ENCODE measurements around the gene FABP6.

The FABP6 gene

GRCh38 chr5:160262151-160263074 lies 33.1 kb downstream of the FABP6 start:
- no peak for DNase-seq (ENCODE audit: low read depth in 2 of 2)

- DNase-seq (ENCODE audit: low read depth in 2 of 2), result no peak
These were observed 34.1 kb downstream of the FABP6 start for GRCh38 chr5:160263326-160263855.

DNA sequence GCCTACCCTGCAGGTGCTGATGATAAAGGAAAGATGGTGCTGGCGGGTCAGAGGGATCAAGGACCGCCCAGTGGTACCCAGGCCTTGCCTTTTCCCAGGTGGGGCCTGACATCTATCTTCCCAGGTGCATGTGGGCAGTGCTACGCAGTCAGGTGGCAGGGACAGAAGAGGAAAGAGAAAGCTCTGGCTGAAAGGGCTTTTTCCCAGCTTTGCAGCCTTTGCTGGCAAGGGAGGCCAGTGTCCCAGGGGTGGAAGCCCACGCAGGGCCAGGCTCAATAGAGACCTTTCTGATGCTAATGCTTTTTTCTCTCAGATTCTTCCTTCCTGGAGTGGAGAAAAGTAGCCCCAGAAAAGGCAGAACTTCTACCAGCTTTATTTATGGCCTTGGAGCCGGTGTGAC lies 36.7 kb downstream of the FABP6 start:
- DNase-seq (ENCODE audit: low read depth in 2 of 2), result no peak

GRCh38 chr5:160266752-160267345 lies 37.5 kb downstream of the FABP6 start:
- DNase-seq (ENCODE audit: low read depth in 2 of 2), result no peak

- no peak for DNase-seq (ENCODE audit: low read depth in 2 of 2)
These were observed 38.8 kb downstream of the FABP6 start for GRCh38 chr5:160268121-160268520.

- DNase-seq (ENCODE audit: low read depth in 2 of 2), result no peak
These were observed 39.7 kb downstream of the FABP6 start for GRCh38 chr5:160269017-160269416.

DNA sequence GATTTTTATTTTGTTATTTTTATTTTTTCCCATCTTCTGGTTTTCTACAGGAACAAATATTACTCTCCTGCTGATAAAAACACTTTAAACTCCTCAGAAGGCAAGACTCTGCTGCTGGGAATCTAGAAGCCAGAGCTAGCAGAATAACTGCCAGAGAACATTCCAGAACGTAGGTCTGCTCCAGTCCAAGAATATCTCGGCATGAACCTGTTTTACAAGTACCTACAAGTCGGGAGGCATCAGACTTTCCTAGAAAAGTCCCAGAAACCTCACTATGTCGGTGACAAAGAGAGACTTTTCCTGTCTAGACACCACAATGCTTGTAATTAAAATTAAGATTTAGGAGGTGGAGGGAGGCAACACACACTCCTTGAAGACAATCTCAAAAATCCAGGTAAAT lies 41.4 kb downstream of the FABP6 start:
- no peak for DNase-seq (ENCODE audit: low read depth in 2 of 2)

DNA sequence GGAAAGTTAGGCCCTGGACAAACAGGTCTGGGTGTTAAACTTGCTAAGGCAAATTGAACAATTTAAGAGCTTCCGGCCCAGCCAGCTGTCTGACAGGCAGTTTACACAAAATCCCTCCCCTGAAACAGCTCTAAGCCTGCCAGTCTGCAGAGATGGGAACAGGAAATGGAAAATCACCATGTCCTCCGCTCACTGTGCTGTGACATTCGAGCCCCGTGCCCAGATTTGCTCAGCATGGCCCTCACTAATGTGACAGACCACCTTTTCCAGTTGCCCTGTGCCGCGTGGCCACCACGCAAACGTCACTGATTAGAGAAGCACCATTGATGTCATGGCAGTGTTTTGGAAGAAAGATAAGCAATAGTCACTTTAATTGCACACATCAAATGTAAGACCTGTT lies 42.1 kb downstream of the FABP6 start:
- no peak for DNase-seq (ENCODE audit: low read depth in 2 of 2)

- DNase-seq (ENCODE audit: low read depth in 2 of 2), result no peak
These were observed 42.5 kb downstream of the FABP6 start for GRCh38 chr5:160271836-160272235.

DNA sequence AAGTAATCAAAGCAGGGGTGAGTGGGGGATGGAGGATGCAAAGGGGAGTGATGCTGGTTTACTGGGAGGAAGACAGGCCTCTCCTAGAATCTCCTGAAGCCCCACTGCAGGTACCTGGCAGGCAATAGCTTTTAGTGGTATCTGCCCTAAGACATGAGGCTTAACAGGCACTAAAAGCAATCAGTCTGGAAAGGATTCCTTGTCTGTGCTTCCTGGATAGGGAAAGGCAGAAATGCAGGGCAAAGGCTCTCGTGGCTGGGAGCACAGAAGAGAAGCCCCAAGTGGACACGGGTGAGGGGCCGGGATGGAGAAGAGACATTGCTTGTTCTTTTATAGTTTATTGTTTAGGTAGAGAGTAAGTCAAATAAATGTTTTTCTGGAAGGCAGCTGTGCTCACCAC lies 43.0 kb downstream of the FABP6 start:
- DNase-seq (ENCODE audit: low read depth in 2 of 2), result no peak

DNA sequence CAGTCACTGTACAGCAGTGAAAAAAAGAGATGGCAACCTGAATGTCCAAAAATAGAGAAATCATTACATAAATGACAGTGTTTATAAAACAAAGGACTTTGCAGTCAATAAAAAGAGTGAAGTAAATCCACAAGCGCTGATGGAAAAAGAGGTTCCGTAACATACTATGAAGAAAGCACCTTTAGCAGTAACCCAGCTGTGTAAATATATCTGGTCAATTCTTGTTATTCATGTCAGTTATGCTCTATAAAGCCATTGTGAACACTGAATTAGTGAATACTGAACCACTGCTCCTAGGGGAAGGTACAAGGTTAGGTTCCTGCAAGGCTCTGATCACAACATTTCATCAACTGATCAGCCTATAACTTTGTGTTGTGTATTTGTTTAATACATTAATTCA lies 43.6 kb downstream of the FABP6 start:
- DNase-seq (ENCODE audit: low read depth in 2 of 2), result no peak

DNA sequence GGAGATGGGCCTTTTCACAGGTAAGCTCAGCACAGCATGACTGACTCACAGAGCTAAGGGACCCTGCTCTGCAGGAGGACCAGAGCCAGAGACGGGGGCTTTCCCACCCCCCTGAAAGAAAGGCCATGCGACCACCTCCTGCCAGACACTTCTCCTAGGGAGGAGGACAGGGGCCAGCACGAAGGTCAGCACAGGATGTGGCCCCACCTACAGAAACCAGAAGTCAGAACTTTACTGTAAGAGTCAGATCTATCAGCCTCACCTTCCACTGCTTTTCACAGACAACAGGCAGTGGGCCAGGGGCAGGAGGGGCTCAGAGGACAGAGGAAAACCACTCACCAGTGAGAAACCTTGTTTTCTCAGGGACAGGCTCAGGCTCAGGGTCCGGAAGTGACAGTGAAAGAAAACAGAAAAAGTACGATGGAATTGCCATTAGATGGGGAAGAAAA lies 45.2 kb downstream of the FABP6 start:
- DNase-seq (ENCODE audit: low read depth in 2 of 2), result no peak

DNA sequence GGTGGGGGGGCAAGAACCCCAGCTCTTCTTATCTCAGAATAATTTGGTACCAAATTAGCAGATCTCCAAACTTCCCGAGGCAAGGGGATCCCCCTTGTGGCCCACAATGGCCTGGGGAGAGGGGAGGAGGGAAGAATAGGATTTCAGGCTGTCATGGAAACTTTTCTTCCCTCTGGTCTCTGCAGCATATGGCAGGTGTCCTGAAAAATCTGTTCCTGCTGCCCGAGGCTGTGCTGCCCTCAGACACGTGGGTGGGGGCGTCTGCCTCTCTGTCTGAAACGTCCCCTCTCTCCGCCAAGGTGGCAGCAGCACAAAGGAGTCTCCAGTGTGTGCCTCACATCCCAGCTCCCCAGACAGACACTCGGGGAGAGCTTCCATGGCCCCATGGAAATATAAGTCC lies 49.0 kb downstream of the FABP6 start:
- no peak for DNase-seq (ENCODE audit: low read depth in 2 of 2)

DNA sequence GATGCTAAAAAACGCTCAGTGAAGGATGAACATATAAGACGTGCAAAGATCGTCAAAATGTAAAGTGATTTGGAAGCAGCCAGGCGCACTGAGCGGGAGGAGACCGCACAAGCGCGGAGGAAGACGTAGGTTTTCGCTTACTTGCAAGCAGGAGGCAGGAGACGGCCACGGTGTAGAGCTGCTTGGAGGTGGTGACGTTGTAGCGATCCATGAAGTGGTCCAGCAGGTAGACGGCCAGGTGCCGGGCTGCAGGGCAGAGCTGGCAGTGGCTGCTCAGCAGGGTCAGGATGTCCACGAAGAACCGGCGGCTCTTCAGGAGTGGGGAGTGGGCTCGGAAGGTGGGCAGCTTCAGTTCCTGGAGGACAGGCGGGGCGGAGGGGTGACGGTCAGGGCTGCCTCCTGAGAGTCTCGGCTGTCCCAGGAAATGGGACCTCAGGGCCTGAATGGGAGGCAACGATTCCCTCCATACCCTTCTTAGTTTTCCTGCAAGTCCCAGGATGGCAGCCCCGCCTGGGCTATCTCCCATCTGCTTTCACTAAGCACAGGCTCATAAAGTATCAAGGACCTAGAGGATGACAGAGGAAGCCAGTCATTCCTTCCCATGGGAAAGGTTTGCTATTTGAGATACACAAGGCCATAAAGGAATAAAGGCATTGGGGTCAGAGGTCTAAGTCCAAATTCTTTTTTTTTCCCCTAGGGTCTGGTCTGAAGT lies 51.2 kb downstream of the FABP6 start:
- DNase-seq (ENCODE audit: low read depth in 2 of 2), result no peak

DNA sequence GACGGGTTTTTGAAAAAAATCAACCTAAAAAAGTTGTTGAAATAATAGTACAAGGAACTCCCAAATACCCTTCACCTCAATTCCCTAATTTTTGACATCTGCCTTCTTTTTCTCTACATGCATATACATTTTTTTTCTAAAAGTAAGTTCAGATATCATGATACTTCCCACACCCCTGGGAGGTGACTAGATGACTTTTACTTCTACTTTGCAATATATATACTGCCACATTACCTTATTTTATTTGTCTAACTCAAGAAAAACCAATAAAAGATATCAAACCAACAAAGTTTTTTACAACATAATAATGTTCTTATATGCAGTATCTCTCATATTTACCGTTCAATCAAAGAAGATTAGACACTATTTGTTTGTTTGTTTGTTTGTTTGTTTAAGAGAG lies 52.0 kb downstream of the FABP6 start:
- DNase-seq (ENCODE audit: low read depth in 2 of 2), result no peak

DNA sequence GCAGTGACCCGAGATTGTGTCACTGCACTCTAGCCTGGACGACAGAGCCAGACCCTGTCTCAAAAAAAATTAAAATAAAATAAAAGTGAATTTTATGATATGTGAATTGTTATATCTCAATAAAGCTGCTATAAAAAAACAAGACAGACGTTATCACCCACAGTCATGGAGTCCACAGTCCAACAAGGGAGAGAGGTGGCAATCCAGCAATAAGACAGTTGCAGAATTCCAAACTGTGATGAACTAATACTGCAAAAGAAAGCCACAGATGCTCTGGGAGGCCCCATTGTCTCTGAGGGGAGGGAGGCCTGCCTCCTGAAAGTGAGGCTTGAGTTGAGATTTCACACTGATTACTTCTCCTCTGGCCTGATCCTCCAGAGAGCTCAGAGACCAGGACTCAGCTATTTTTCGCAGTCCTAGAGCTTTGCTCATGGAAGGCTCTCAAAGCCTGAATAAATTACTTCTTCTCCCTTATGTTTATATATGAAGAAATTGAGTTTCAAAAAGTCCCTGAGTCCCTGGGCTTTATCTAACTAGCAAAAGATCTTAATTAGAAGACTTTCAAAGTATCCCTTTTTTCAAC lies 55.1 kb downstream of the FABP6 start:
- DNase-seq (ENCODE audit: low read depth in 2 of 2), result no peak

- no peak for DNase-seq (ENCODE audit: low read depth in 2 of 2)
These were observed 56.0 kb downstream of the FABP6 start for GRCh38 chr5:160285316-160285715.

GRCh38 chr5:160286947-160287346 lies 57.6 kb downstream of the FABP6 start:
- DNase-seq (ENCODE audit: low read depth in 2 of 2), result no peak

DNA sequence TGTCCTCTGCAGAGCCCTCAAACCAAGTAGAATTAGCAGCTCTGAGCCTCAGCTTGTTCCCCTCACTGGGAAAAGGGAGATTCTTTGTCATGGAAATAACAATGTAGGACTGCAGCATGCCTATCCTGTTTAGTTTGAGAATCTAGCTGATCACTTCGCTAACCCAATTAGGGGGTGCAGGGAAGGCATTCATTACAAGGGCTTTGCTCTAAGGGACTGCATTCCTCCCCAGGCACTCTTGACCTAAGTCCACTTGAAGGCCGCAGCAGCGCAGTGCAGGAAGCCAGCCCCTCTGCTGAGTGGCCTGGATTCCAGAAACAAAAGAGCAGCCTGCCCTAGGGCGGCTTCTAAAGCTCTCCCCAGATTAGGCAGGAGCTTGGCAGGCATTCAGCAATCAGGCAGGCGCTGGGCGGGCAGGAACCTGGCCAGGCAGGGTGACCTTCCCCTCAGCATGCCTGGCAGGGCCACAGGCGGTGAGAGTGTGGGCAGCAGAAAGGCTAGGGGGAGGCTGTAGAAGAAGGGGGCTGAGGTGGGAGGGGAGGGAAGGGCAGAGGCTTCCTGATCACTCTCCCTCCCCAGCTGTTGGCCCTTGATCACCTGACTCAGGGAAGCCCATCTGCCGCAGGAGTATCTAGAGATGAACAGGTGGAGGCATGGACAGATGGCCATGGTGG lies 58.2 kb downstream of the FABP6 start:
- no peak for DNase-seq (ENCODE audit: low read depth in 2 of 2)
